ENCODE results near the gene DNAJB6. TPM values are rescaled to one million over a fixed set of nuclear protein-coding genes. Genes with fewer than 3 reads are reported as not detected.

Gene DNAJB6
- total RNA-seq, 1 donor from 2014 or later = 126 TPM

DNA sequence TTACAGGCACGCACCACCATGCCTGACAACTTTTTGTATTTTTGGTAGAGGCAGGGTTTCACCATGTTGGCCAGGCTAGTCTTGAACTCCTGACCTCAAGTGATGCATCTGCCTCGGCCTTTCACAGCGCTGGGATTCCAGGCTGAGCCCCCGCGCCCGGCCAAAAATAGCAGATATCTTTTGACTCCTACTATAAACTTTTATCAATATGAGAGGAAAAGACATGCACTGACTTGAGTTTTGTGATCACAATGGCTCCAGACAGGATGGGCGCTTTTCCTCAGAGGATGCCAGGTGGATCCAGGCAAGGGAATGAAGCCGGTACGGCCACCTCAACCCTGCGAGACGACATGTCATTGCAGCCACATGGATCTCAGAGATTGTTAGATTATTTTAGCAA lies 123.9 kb downstream of the DNAJB6 start:
- Histone ChIP-seq H3K36me3 (ENCODE audit: control insufficient read depth, insufficient read depth, low read length) (no peaks in the 10 kb centered on the region), H3K4me3 (ENCODE audit: low read depth, low read length) (no peak overlapping the region), H3K27me3 (ENCODE audit: control insufficient read depth, insufficient read depth, low read length) (peaks cover 33% of the 10 kb centered on the region)
- TF ChIP-seq, protein P1, sequence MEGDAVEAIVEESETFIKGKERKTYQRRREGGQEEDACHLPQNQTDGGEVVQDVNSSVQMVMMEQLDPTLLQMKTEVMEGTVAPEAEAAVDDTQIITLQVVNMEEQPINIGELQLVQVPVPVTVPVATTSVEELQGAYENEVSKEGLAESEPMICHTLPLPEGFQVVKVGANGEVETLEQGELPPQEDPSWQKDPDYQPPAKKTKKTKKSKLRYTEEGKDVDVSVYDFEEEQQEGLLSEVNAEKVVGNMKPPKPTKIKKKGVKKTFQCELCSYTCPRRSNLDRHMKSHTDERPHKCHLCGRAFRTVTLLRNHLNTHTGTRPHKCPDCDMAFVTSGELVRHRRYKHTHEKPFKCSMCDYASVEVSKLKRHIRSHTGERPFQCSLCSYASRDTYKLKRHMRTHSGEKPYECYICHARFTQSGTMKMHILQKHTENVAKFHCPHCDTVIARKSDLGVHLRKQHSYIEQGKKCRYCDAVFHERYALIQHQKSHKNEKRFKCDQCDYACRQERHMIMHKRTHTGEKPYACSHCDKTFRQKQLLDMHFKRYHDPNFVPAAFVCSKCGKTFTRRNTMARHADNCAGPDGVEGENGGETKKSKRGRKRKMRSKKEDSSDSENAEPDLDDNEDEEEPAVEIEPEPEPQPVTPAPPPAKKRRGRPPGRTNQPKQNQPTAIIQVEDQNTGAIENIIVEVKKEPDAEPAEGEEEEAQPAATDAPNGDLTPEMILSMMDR (IDR thresholded peaks at IDR 0.05; ENCODE audit: insufficient read depth, low read length, poor library complexity, severe bottlenecking) = no peak
- no peak for DNase-seq (ENCODE audit: low read depth)

DNA sequence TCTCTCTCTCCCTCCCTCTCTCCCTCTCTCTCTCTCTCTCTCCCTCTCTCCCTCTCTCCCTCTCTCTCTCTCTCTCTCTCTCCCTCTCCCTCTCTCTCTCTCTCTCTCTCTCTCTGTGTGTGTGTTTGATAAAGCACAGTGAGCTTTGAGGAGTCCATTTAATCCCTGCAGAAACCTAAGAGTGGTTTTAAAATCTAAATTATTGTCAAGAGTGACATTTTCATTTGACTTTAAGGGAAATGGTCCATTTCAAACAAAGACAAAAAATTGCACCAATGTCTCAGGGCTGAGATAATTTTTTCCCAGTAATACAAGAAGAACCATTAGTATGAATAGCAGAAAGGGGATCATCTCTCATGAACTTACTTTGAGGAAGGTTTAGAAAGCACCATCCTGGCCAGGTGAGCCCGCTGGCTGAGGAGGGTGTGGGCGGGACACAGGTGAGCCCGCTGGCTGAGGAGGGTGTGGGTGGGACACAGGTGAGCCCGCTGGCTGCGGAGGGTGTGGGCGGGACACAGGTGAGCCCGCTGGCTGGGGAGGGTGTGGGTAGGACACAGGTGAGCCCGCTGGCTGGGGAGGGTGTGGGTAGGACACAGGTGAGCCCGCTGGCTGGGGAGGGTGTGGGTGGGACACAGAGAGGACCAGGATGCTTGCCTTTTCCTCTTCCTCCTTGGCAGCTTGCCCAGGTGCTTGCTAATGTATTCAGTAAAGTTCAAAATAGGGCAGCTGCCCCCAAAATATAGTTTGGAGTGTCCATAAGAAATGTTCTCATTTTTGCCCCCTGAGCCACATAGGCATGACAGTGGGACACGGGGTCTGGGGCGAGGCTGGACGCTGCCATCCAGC lies 125.0 kb downstream of the DNAJB6 start:
- TF ChIP-seq, protein P1 (IDR thresholded peaks at IDR 0.05; ENCODE audit: insufficient read depth, low read length, poor library complexity, severe bottlenecking) = no peak
- H3K4me3 ChIP-seq (ENCODE audit: low read depth, low read length) = no peak overlapping the region
- peaks cover 43% of the 10 kb centered on the region for H3K27me3 ChIP-seq (ENCODE audit: control insufficient read depth, insufficient read depth, low read length)
- no peak for DNase-seq (ENCODE audit: low read depth)
- H3K36me3 ChIP-seq (ENCODE audit: control insufficient read depth, insufficient read depth, low read length) = no peaks in the 10 kb centered on the region

DNA sequence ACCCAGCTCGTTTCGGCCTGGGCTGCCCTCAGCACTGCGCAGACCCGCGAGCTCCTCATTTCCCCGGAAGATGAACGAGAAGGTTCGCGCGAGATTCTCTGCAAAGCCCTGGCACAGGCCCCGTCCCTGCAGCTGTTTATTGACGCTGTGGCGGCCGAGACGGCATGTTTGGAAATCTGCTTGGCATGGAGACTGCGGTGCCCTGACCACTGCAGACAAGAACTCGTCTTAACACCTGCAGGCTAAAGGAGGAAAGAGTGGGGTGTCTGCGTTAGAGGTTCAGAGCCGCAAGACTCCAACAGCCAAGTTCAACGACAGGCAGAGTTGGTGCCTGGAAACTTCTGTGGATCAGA lies 125.6 kb downstream of the DNAJB6 start:
- no peak for DNase-seq (ENCODE audit: low read depth)
- Histone ChIP-seq H3K36me3 (ENCODE audit: control insufficient read depth, insufficient read depth, low read length) (no peaks in the 10 kb centered on the region), H3K4me3 (ENCODE audit: low read depth, low read length) (no peak overlapping the region), H3K27me3 (ENCODE audit: control insufficient read depth, insufficient read depth, low read length) (peaks cover 48% of the 10 kb centered on the region)
- TF ChIP-seq, protein P1 (IDR thresholded peaks at IDR 0.05; ENCODE audit: insufficient read depth, low read length, poor library complexity, severe bottlenecking) = no peak

DNA sequence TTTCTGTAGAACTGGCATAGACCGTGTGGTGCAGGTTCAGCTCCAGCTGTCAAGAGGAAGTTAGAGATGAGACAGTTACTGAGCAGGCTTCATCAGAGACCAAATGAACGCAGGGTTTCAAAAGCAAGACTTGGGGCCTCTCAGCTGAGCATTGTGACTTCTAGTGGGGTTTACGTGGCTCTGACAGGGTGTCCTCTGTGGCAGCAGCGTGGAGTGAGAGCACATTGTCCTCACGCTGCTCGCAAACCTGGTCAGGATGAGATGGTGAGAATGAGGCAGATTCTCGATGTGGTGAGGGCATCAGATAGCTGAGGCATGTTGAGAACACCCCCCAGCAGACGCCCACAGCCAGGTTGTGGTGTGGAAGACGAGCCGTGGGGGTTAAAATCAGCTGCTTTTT lies 126.0 kb downstream of the DNAJB6 start:
- TF ChIP-seq, protein P1 (IDR thresholded peaks at IDR 0.05; ENCODE audit: insufficient read depth, low read length, poor library complexity, severe bottlenecking) = no peak
- Histone ChIP-seq H3K36me3 (ENCODE audit: control insufficient read depth, insufficient read depth, low read length) (no peaks in the 10 kb centered on the region), H3K27me3 (ENCODE audit: control insufficient read depth, insufficient read depth, low read length) (peaks cover 47% of the 10 kb centered on the region), H3K4me3 (ENCODE audit: low read depth, low read length) (no peak overlapping the region)
- no peak for DNase-seq (ENCODE audit: low read depth)

DNA sequence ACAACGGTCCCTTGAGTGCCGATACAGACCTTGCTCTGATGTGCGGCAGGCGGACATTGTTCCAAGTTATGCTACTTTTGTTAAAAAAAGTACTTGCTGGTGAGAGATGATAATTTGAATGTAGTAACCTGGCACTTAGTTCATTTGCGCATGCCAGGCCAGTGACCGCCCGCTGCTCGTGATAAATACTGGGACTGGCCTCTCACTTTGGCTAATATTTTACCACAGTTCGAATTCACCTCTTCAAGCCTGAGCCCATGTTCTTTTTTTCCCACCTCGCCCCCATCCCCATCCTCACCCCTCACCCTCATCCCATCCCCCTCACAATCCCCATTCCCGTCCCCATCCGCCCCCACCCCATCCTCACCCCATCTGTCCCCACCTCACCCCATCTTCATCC lies 126.4 kb downstream of the DNAJB6 start:
- TF ChIP-seq, protein P1 (IDR thresholded peaks at IDR 0.05; ENCODE audit: insufficient read depth, low read length, poor library complexity, severe bottlenecking) = no peak
- no peak for DNase-seq (ENCODE audit: low read depth)
- Histone ChIP-seq H3K36me3 (ENCODE audit: control insufficient read depth, insufficient read depth, low read length) (no peaks in the 10 kb centered on the region), H3K27me3 (ENCODE audit: control insufficient read depth, insufficient read depth, low read length) (peaks cover 43% of the 10 kb centered on the region), H3K4me3 (ENCODE audit: low read depth, low read length) (no peak overlapping the region)

All from kidney epithelial cell (primary cell).